H1 (cell line): ENCODE results near the gene PLD2. TPM values are rescaled to one million over a fixed set of nuclear protein-coding genes. Genes with fewer than 3 reads are reported as not detected.

Source experiments
- CEBPB ChIP-seq: IDR thresholded peaks from 2 replicates; pipeline ENCODE4 v1.6.1; 2012; ENCODE audit warnings: low read depth, low read length
- CHD7 ChIP-seq: fragments of 300-600 bp; sonication (generic); IDR thresholded peaks from 2 replicates; pipeline ENCODE4 v1.7.1; 2012; ENCODE audit warnings: low read length, moderate library complexity, mild to moderate bottlenecking, inconsistent platforms; ENCODE audit not compliant: insufficient replicate concordance
- CREB1 ChIP-seq: IDR thresholded peaks from 2 replicates; pipeline ENCODE4 v1.6.1; 2012; ENCODE audit warnings: inconsistent platforms
- RNF2 ChIP-seq: fragments of 200-900, 300-1000 bp; sonication (generic); IDR thresholded peaks from 2 replicates; pipeline ENCODE4 v1.7.1; 2016; ENCODE audit warnings: borderline replicate concordance, low read depth, mild to moderate bottlenecking, antibody characterized with exemption, low read length; ENCODE audit not compliant: poor library complexity, severe bottlenecking; ENCODE audit errors: missing control alignments
- SIX5 ChIP-seq: IDR thresholded peaks from 2 replicates; pipeline ENCODE4 v1.6.1; 2011; ENCODE audit warnings: mild to moderate bottlenecking, low read depth, low read length
- polyA plus RNA-seq, 7 experiments: library from polyadenylated mRNA; depleted of rRNA in 3 of 7; stranded (reverse) in 5 of 7; unstranded in 2 of 7; fragments of >200 nt in 5 of 7; fragments of 200-250 nt in 2 of 7; gene quantifications; 1 replicate in 5 of 7; 2 replicates in 1 of 7; 4 replicates in 1 of 7; pipeline versions ENCODE4 v1.2.1 to v1.2.3, GENCODE V29; 2011 to 2013; ENCODE audit warnings: missing spikeins in 2 of 7, mixed read lengths in 2 of 7
- total RNA-seq: library from RNA; stranded (reverse); fragmentation: NEBNext Ultra II Directional; extraction: Animal tissue kit (Norgen Biotek cat#: 25700); gene quantifications from 2 replicates; pipeline ENCODE4 v1.2.1, GENCODE V29; 2021

Gene PLD2
- total and polyA plus RNA-seq, 2 of the 8 experiments (the other 6 are each of a cell fraction or from before 2014, with no cell fraction given): 44.3 to 48.4 TPM

DNA sequence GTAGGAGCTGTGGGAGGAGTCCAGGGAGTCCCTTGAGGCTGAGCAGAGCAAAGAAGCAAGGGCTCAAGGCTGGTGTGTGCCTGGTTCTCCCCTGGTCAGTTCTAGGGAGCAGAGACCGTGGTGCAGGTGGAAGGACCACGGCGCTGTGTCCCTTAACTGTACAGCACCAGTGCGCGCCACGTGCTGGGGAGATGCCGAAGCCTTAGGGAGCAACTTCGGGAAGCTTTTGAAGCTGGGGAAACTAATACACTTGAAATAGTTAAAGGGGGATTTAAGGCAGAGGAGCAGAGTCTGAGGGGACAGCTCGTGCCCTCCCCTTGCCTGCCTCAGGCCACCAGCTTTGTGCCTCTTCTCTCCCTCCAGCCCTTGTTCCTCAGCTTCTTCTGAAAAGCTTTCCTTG is 53.7 kb downstream of the PLD2 start (continued):
- TF ChIP-seq SIX5: no peak
- TF ChIP-seq CHD7: no peak
- TF ChIP-seq CEBPB: no peak
- TF ChIP-seq CREB1: no peak
- TF ChIP-seq RNF2: no peak
